Esophagus squamous epithelium (tissue), 5 donors: ENCODE data around the gene TMTC2. TPM values are rescaled to one million over a fixed set of nuclear protein-coding genes. Genes with fewer than 3 reads are reported as not detected.
"Not testable (repeated sequence)": the region's sequence is repeated elsewhere in the genome, so short reads cannot be mapped to it uniquely, and the experiment has no call there.

Experiments
- DNase-seq: peaks from one replicate; lab custom pipeline; 2025; lab: John Stamatoyannopoulos, UW
- H3K27ac ChIP-seq, 4 donors: fragments of 200-600 bp; sonication (generic); one replicate each; pipeline ENCODE4 v1.5.1; 2016 to 2019; ENCODE audit warnings: mild to moderate bottlenecking in 1 of 4
- H3K27me3 ChIP-seq, 4 donors: fragments of 200-600 bp; sonication (generic); 1 replicate in 3 of 4; 2 replicates in 1 of 4; pipeline versions ENCODE4 v1.5.1 to v1.6.0; 2017 to 2021; ENCODE audit warnings: antibody characterized with exemption in 1 of 4
- H3K36me3 ChIP-seq, 3 donors: fragments of 200-600 bp; sonication (generic); one replicate each; pipeline ENCODE4 v1.5.1; 2016 to 2019
- H3K4me1 ChIP-seq, 3 donors: fragments of 200-600 bp; sonication (generic); one replicate each; pipeline ENCODE4 v1.5.1; 2017 to 2019
- H3K4me3 ChIP-seq, 4 donors: fragments of 200-600 bp; sonication (generic); 1 replicate in 3 of 4; 2 replicates in 1 of 4; pipeline ENCODE4 v1.5.1; 2016 to 2019; ENCODE audit warnings: mild to moderate bottlenecking in 2 of 4, moderate library complexity in 1 of 4
- H3K9me3 ChIP-seq, 3 donors: fragments of 200-600 bp; sonication (generic); one replicate each; pipeline ENCODE4 v1.5.1; 2016 to 2019
- CTCF ChIP-seq, 6 experiments: fragments of 450-650 bp in 4 of 6; fragments of 200-600 bp in 2 of 6; sonication (generic) in 2 of 6; IDR thresholded peaks; one replicate each; pipeline ENCODE4 v1.5.1; 2016 to 2019; ENCODE audit warnings: antibody characterized with exemption in 6 of 6, mild to moderate bottlenecking in 4 of 6, moderate library complexity in 4 of 6
- POLR2A ChIP-seq, 4 donors: fragments of 450-650 bp; IDR thresholded peaks; one replicate each; pipeline ENCODE4 v1.6.1; 2017; ENCODE audit warnings: antibody characterized with exemption in 4 of 4, mild to moderate bottlenecking in 4 of 4, moderate library complexity in 3 of 4
- WGBS, 2 donors: methylation state at CpG; one replicate each; pipeline ENCODE4 v1.1.5; 2018; 5-methylcytosine and 5-hydroxymethylcytosine counted together
- intact Hi-C: fragments of 100-400 bp; cut with DNase I; formaldehyde crosslinking; loops from one replicate; pipeline ENCODE4 v1.15.0; 2022
- total RNA-seq, 4 donors: library from RNA; depleted of rRNA; stranded (reverse); fragments of >200 nt; gene quantifications; one replicate each; pipeline ENCODE4 v1.1.0, GENCODE V29; 2016
- donor health status: DM: yes; HTN: yes; CAD: no.

Gene TMTC2
- total RNA-seq, 4 donors from 2014 or later = 18.3 to 27.0 (median 21.8) TPM

DNA sequence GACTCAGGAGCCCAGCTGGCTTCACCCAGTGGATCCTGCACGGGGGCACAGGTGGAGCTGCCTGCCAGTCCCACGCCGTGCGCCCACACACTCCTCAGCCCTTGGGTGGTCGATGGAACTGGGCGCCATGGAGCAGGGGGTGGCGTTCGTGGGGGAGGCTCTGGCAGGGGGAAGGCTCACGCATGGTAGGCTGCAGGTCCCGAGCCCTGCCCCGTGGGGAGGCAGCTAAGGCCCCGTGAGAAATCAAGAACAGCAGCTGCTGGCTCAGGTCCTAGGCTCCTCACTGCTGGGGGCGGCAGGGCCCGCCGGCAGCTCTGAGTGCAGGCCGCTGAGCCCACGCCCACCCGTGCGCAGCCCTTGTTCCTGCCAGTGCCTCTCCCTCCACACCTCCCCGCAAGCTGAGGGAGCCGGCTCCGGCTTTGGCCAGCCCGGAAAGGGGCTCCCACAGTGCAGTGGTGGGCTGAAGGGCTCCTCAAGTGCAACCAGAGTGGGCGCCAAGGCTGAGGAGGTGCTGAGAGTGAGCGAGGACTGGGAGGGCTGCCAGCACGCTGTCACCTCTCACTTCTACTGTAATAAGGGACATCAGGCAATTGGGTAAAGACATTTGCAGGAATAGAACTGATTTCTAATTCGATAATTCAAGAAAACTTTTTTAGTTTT is 115.4 kb downstream of the TMTC2 start:
- DNase-seq = no peak

GRCh38 chr12:82803201-82803600 is 116.5 kb downstream of the TMTC2 start:
- H3K9me3 ChIP-seq = no peaks in the 10 kb centered on the region
- peaks cover 0 to 31% (median 0%) of the 10 kb centered on the region in 3 donors for H3K4me1 ChIP-seq
- DNase-seq = no peak
- WGBS, 2 donors = 67 to 70% methylated on average over 3 of the region's 3 CpGs
- no peaks in the 10 kb centered on the region for H3K27me3 ChIP-seq
- TF ChIP-seq POLR2A (IDR thresholded peaks at IDR 0.05) (no peak), CTCF (IDR thresholded peaks at IDR 0.05) (no peak)
- H3K27ac ChIP-seq = no peak overlapping the region
- H3K4me3 ChIP-seq = no peak overlapping the region
- H3K36me3 ChIP-seq = peaks cover 0 to 14% (median 0%) of the 10 kb centered on the region in 3 donors
- intact Hi-C loops = no loop called here

More for the DNA sequence above, 115.4 kb downstream of the TMTC2 start:
- H3K4me3 ChIP-seq = no peak overlapping the region
- H3K9me3 ChIP-seq = no peaks in the 10 kb centered on the region
- peaks cover 0 to 14% (median 0%) of the 10 kb centered on the region in 3 donors for H3K36me3 ChIP-seq
- no peak overlapping the region for H3K27ac ChIP-seq
- peaks cover 0 to 31% (median 0%) of the 10 kb centered on the region in 3 donors for H3K4me1 ChIP-seq
- TF ChIP-seq CTCF (IDR thresholded peaks at IDR 0.05) = no peak
- H3K27me3 ChIP-seq = no peaks in the 10 kb centered on the region
- intact Hi-C loops = no loop called here
- 84 to 86% methylated on average over 3 to 7 of the region's 27 CpGs for WGBS, 2 donors

DNA sequence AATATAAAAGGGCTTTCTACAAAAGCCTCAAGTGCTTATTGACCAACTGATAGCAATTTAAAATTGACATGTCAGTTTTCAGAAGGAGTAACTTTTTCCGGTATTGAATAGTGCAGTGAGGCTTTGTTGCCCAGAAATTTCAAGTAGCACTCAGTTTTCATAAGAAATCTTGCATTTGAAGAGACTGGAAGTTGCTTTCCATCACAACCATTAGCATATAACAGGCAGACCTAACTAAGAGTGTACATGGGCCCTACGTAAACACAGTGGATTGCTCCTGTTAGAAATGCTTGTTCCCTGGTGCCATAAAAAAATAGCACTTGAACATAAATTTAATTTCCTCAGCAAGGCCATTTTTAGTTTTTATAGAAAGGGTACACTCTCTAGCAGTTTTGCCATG is 117.9 kb downstream of the TMTC2 start:
- Histone ChIP-seq H3K4me1 (peaks cover 0 to 29% (median 0%) of the 10 kb centered on the region in 3 donors), H3K4me3 (no peak overlapping the region), H3K36me3 (peaks cover 0 to 14% (median 0%) of the 10 kb centered on the region in 3 donors), H3K27me3 (no peaks in the 10 kb centered on the region), H3K27ac (peak overlapping the region in 3 of 4 donors; percentile 52 to 74 (median 72)), H3K9me3 (no peaks in the 10 kb centered on the region)
- no peak for TF ChIP-seq CTCF (IDR thresholded peaks at IDR 0.05)
- TF ChIP-seq POLR2A (IDR thresholded peaks at IDR 0.05) = no peak
- intact Hi-C loops = no loop called here
- 94 to 100% methylated on average over 2 of the region's 2 CpGs for WGBS, 2 donors
- no peak for DNase-seq

DNA sequence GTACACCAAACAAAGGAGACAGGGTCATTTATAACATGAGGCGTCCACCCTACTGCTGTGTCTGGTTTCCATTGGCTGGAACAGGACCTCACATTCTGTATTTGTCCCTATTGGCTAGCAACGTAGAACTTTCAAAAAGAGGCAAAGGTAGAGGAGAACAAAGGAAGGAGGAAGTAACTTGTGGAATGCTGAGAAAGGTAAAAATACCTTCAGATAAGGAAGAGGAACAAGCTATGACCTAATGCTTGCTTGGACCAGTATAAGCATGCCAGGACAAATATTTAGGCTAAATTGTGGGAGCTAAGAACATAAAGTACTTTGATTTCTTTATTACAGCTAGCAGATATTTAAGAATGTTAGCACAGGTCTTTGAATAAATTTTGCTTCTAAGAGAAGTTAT is 118.3 kb downstream of the TMTC2 start:
- H3K4me3 ChIP-seq, H3K27me3 ChIP-seq, DNase-seq, intact Hi-C loops, H3K9me3 ChIP-seq: not testable (repeated sequence)
- Histone ChIP-seq H3K27ac (peak overlapping the region in 3 of 4 donors; percentile 72 to 77 (median 74)), H3K4me1 (peaks cover 0 to 25% (median 0%) of the 10 kb centered on the region in 3 donors), H3K36me3 (peaks cover 0 to 14% (median 0%) of the 10 kb centered on the region in 3 donors)
- 35 to 43% methylated on average over 2 of the region's 2 CpGs for WGBS, 2 donors

DNA sequence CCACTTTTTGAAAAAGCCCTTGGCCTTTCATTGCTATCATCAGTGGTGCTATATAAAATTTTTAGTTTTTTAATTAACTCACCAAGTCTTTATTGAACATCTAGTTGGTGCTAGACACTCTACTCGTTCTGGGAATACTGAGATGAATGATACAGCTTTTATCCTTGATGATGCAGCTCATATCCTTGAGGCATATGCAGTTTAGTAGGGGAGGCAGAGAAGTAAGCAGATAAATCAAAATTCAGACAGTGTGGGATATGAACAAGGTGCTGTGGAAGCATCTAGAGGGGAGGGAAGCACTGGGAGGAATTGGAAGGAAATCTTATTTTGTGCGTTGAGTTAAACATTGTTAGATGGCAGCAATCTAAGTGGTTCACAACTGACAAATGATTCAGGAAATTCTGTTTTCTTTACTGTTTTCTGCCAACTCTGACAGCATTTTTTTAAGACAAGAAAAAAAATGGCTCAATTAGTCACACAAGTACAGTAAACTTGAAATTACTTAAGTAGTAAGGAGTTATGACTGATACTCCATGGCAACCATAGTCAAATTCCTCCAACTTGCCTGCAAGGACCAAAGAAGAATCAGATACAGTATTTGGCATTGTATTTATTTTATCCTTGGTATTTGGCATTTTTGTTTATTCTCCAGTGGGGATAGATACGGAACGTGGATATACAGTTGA is 119.2 kb downstream of the TMTC2 start:
- 48 to 55% methylated on average over 4 of the region's 4 CpGs for WGBS, 2 donors
- Histone ChIP-seq H3K36me3 (peaks cover 0 to 14% (median 0%) of the 10 kb centered on the region in 3 donors), H3K27ac (peak overlapping the region; percentile 36 to 77 (median 73)), H3K27me3 (no peaks in the 10 kb centered on the region), H3K4me1 (peaks cover 0 to 18% (median 0%) of the 10 kb centered on the region in 3 donors), H3K4me3 (no peak overlapping the region), H3K9me3 (no peaks in the 10 kb centered on the region)
- intact Hi-C loops = no loop called here
- no peak for DNase-seq
- TF ChIP-seq POLR2A (IDR thresholded peaks at IDR 0.05) = no peak
- no peak for TF ChIP-seq CTCF (IDR thresholded peaks at IDR 0.05)
